ENCODE measurements around the gene NAB2. TPM values are rescaled to one million over a fixed set of nuclear protein-coding genes. Genes with fewer than 3 reads are reported as not detected.

Gene NAB2
- total RNA-seq, 2 donors from 2014 or later, result 4.8 to 7.0 TPM

GRCh38 chr12:57057067-57057751 lies 31.7 kb upstream of the NAB2 start:
- H3K4me3 ChIP-seq, result no peak overlapping the region
- H3K9ac ChIP-seq (ENCODE audit: low read depth in 2 of 2, low read length in 2 of 2), result peak overlapping the region in 1 of 2 donors; percentile 7
- DNase-seq, result no peak
- no peak for TF ChIP-seq CTCF (IDR thresholded peaks at IDR 0.05)
- peak overlapping the region; percentile 30 for H3K27ac ChIP-seq
- no peaks in the 10 kb centered on the region for H3K4me1 ChIP-seq
- no peaks in the 10 kb centered on the region for H3K36me3 ChIP-seq
- intact Hi-C loops (cut with DNase I), result no loop called here
- no peaks in the 10 kb centered on the region for H3K27me3 ChIP-seq
- H3K9me3 ChIP-seq, result no peaks in the 10 kb centered on the region

GRCh38 chr12:57058454-57058853 lies 30.5 kb upstream of the NAB2 start:
- Histone ChIP-seq H3K4me1 (no peaks in the 10 kb centered on the region), H3K9me3 (no peaks in the 10 kb centered on the region), H3K4me3 (no peak overlapping the region), H3K27ac (no peak overlapping the region), H3K9ac (ENCODE audit: low read depth in 2 of 2, low read length in 2 of 2) (no peak overlapping the region), H3K27me3 (no peaks in the 10 kb centered on the region), H3K36me3 (no peaks in the 10 kb centered on the region)
- DNase-seq, result no peak
- intact Hi-C loops (cut with DNase I), result loop anchor here (2.0 kb wide), 1 partner anchor 50 kb away; no protein-coding TSS in a partner anchor
- TF ChIP-seq CTCF (IDR thresholded peaks at IDR 0.05), result no peak

GRCh38 chr12:57063991-57064685 lies 24.8 kb upstream of the NAB2 start:
- no peaks in the 10 kb centered on the region for H3K36me3 ChIP-seq
- H3K27ac ChIP-seq, result peak overlapping the region; percentile 64
- DNase-seq, result no peak
- no peak for TF ChIP-seq CTCF (IDR thresholded peaks at IDR 0.05)
- H3K9ac ChIP-seq (ENCODE audit: low read depth in 2 of 2, low read length in 2 of 2), result no peak overlapping the region
- H3K9me3 ChIP-seq, result no peaks in the 10 kb centered on the region
- H3K27me3 ChIP-seq, result no peaks in the 10 kb centered on the region
- no peaks in the 10 kb centered on the region for H3K4me1 ChIP-seq
- intact Hi-C loops (cut with DNase I), result no loop called here
- no peak overlapping the region for H3K4me3 ChIP-seq

- no peak overlapping the region for H3K4me3 ChIP-seq
- no peaks in the 10 kb centered on the region for H3K9me3 ChIP-seq
- no peak overlapping the region for H3K27ac ChIP-seq
- DNase-seq, result no peak
- H3K27me3 ChIP-seq, result no peaks in the 10 kb centered on the region
- no peaks in the 10 kb centered on the region for H3K36me3 ChIP-seq
- no peak overlapping the region for H3K9ac ChIP-seq (ENCODE audit: low read depth in 2 of 2, low read length in 2 of 2)
- H3K4me1 ChIP-seq, result no peaks in the 10 kb centered on the region
- TF ChIP-seq CTCF (IDR thresholded peaks at IDR 0.05), result no peak
- intact Hi-C loops (cut with DNase I), result no loop called here
These were observed 22.7 kb upstream of the NAB2 start for GRCh38 chr12:57066245-57066644.

- Histone ChIP-seq H3K27ac (no peak overlapping the region), H3K4me3 (no peak overlapping the region), H3K9ac (ENCODE audit: low read depth in 2 of 2, low read length in 2 of 2) (peak overlapping the region in 1 of 2 donors; percentile 30), H3K4me1 (no peaks in the 10 kb centered on the region), H3K36me3 (no peaks in the 10 kb centered on the region), H3K9me3 (no peaks in the 10 kb centered on the region), H3K27me3 (no peaks in the 10 kb centered on the region)
- peak; percentile 73 for DNase-seq
- intact Hi-C loops (cut with DNase I), result loop anchor here (2.0 kb wide), 1 partner anchor 43 kb away; no protein-coding TSS in a partner anchor
- peak; percentile 84 for TF ChIP-seq CTCF (IDR thresholded peaks at IDR 0.05)
These were observed 19.4 kb upstream of the NAB2 start for GRCh38 chr12:57069523-57069922.
